Small intestine (tissue), 7 donors: ENCODE measurements around the gene PMM1. TPM values are rescaled to one million over a fixed set of nuclear protein-coding genes. Genes with fewer than 3 reads are reported as not detected.
"Not testable (repeated sequence)": the region's sequence is repeated elsewhere in the genome, so short reads cannot be mapped to it uniquely, and the experiment has no call there.

Experiments
- DNase-seq, 2 donors: peaks; one replicate each; pipeline versions ENCODE4 v3.0.0 to v3.0.0-alpha.2; 2013
- FAIRE-seq: peaks from 2 replicates; lab custom pipeline; 2012; peaks lifted over from hg19 to GRCh38; lab: Jason Lieb, UNC
- H3K27ac ChIP-seq, 3 donors: one replicate each; pipeline ENCODE4 v1.5.1; 2013; ENCODE audit warnings: low read length in 2 of 3, mild to moderate bottlenecking in 2 of 3, control low read depth in 1 of 3, inconsistent platforms in 1 of 3, low read depth in 1 of 3, moderate library complexity in 1 of 3
- H3K27me3 ChIP-seq, 3 donors: one replicate each; pipeline ENCODE4 v1.6.1; 2013; ENCODE audit warnings: low read length in 3 of 3, inconsistent platforms in 1 of 3; ENCODE audit not compliant: control insufficient read depth in 3 of 3, insufficient read depth in 3 of 3
- H3K36me3 ChIP-seq, 3 donors: one replicate each; pipeline ENCODE4 v1.6.1; 2013; ENCODE audit warnings: low read length in 3 of 3, inconsistent platforms in 1 of 3, low read depth in 1 of 3, mild to moderate bottlenecking in 1 of 3, moderate library complexity in 1 of 3; ENCODE audit not compliant: control insufficient read depth in 3 of 3, insufficient read depth in 2 of 3
- H3K4me1 ChIP-seq, 3 donors: one replicate each; pipeline ENCODE4 v1.6.1; 2013; ENCODE audit warnings: low read length in 2 of 3, inconsistent platforms in 1 of 3, low read depth in 1 of 3, mild to moderate bottlenecking in 1 of 3, moderate library complexity in 1 of 3; ENCODE audit not compliant: control insufficient read depth in 3 of 3, insufficient read depth in 2 of 3
- H3K4me3 ChIP-seq, 3 donors: one replicate each; pipeline ENCODE4 v1.5.1; 2013; ENCODE audit warnings: low read length in 3 of 3, control low read depth in 1 of 3, inconsistent platforms in 1 of 3, low read depth in 1 of 3, mild to moderate bottlenecking in 1 of 3, moderate library complexity in 1 of 3
- H3K9me3 ChIP-seq, 2 donors: one replicate each; pipeline ENCODE4 v1.6.1; 2013; ENCODE audit warnings: low read depth in 1 of 2, low read length in 1 of 2; ENCODE audit not compliant: control insufficient read depth in 2 of 2, insufficient read depth in 1 of 2
- whole genome bisulfite sequencing, 3 donors: extraction: QIAGEN DNeasy Blood & Tissue Kit; methylation state at CpG; one replicate each; pipeline ENCODE4 v1.1.7; 2013; 5-methylcytosine and 5-hydroxymethylcytosine counted together
- polyA plus RNA-seq, 4 donors: library from polyadenylated mRNA; stranded (reverse) in 3 of 4; unstranded in 1 of 4; fragments of 200-250 nt in 3 of 4; fragments of 120-200 nt in 1 of 4; gene quantifications; one replicate each; pipeline versions ENCODE4 v1.2.1 to v1.2.3, GENCODE V29; 2013
- donor health status: healthy with polysubstance abuse.
- donor health status: control.
- donor health status: control.
- donor health status: Bipolar disorder and iron deficiency.
- donor health status: healthy.

PMM1 gene
- polyA plus RNA-seq, 4 donors = 45.5 to 125 (median 90.4) TPM

DNA sequence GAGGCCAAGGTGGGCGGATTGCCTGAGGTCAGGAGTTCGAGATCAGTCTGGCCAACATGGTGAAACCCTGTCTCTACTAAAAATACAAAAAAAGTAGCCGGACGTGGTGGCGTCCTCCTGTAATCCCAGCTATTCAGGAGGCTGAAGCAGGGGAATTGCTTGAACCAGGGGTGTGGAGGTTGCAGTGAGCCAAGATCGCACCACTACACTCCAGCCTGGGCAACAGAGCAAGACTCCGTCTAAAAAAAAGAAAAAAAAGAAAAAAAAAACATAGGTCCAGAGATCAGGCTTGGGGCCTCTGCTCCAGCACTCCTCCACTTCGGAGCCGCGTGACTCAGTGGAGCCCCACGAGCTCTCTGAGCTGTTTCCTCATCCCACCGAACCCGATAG, 31.4 kb downstream of the PMM1 start:
- not testable (repeated sequence) for H3K4me1 ChIP-seq, FAIRE-seq, H3K27ac ChIP-seq, H3K4me3 ChIP-seq, H3K36me3 ChIP-seq, DNase-seq, H3K9me3 ChIP-seq
- peaks cover 0 to 28% (median 2%) of the 10 kb centered on the region in 3 donors for H3K27me3 ChIP-seq
- 91 to 94% (median 92%) methylated on average over 13 of the region's 13 CpGs for WGBS, 3 donors

DNA sequence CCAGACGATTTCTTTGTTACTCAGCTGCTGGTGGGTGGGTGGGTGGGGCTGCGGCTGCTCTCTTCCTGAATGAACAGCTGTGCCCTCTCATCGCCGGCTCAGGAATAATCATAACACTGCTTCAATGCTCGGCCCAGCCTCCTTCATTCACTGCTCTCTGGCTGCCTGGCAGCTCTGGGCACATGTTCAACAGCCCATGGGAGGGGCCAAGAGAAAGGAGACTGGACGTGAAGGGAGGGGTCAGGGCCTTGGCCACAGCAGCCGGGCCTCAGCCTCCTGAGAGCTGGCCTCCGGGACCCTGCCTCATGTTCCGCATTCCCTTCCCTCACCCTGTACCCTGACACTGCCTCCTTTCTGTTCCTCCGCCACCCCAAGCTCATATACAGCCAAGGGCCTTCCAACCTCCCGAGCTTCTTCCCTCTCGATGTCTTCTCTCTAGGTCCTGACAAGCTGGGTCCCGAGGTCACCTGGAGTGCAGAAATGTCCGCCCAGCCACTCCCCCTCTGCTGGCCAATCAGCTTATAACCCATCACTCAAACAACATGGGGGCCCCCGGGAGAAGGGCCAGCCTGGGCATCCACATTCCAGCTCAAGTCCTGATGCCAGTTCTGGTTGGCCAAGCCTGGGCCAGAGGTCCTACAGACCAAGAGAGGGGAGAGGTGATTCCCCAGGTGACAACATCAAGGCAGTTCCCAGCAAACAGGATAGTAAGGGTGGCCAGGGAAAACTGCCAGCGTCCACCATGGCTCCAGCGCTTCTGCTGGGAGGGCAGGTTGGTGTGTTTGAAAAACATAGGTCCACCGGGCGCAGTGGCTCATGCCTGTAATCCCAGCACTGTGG, 32.0 kb downstream of the PMM1 start:
- FAIRE-seq (no peak), DNase-seq (peak in 1 of 2 donors; percentile 37)
- peaks cover 0 to 22% (median 2%) of the 10 kb centered on the region in 3 donors for H3K27me3 ChIP-seq

DNA sequence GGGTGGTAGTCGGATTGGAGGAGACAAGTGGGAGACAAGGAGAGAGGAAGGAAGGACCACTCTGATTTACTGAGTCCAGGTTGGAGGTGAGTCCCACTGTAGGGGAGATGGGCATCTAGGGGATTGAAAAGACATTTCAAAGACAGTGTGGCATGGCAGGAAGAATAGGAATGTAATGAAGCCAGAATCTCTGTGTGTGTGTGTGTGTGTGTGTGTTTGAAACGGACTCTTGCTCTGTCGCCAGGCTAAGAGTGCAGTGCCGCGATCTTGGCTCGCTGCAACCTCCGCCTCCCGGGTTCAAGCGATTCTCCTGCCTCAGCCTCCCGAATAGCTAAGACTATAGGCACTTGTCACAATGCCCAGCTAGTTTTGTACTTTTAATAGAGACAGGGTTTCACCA, 33.1 kb downstream of the PMM1 start:
- Histone ChIP-seq H3K4me1 (peaks cover 0 to 9% (median 0%) of the 10 kb centered on the region in 3 donors), H3K36me3 (no peaks in the 10 kb centered on the region), H3K27me3 (peaks cover 0 to 19% (median 0%) of the 10 kb centered on the region in 3 donors), H3K9me3 (no peaks in the 10 kb centered on the region), H3K4me3 (no peak overlapping the region), H3K27ac (no peak overlapping the region)
- WGBS, 3 donors = 84 to 93% (median 87%) methylated on average over 10 of the region's 10 CpGs
- DNase-seq = no peak
- no peak for FAIRE-seq

More for the DNA sequence above, 32.0 kb downstream of the PMM1 start:
- peak overlapping the region in 2 of 3 donors; percentile 28 to 61 for H3K27ac ChIP-seq
- 45 to 64% (median 55%) methylated on average over 18 to 19 of the region's 19 CpGs for WGBS, 3 donors
- H3K4me1 ChIP-seq = peaks cover 0 to 9% (median 0%) of the 10 kb centered on the region in 3 donors
- no peaks in the 10 kb centered on the region for H3K36me3 ChIP-seq
- no peaks in the 10 kb centered on the region for H3K9me3 ChIP-seq
- no peak overlapping the region for H3K4me3 ChIP-seq

DNA sequence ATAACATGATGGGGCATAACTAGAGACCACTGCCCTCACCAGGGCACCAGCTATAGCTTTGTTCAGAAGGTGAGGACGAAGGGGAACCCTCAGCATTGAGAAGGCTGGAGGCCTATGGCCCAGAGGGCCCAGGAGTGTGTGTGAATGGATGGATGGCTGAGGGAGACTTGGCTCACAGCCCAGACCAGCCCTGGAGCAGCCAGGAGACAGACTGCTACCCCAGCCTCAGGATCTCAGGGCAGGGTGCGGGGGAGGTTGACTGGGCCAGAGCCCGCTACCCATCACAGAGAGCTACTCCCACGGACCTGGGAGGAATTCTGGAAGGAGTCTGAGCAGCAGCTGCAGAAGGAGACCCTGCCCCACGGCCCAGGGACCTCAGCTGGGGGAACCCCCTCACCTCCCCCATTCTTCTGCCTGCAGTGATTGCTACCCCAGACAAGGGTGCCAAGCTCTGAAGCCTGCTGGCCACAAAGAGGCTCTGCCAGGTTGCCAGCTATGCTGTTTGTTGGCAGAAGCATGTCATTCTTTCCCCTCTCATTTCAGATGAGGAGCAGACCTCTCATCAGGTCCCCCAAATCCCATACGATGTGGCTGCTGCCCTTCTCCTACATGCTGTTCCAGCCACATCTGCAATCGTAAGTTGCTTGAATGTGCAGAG, 34.2 kb downstream of the PMM1 start:
- no peak overlapping the region for H3K4me3 ChIP-seq
- H3K4me1 ChIP-seq = peaks cover 0 to 12% (median 0%) of the 10 kb centered on the region in 3 donors
- 78 to 84% (median 79%) methylated on average over 7 of the region's 7 CpGs for WGBS, 3 donors
- FAIRE-seq (no peak), DNase-seq (no peak)
- no peaks in the 10 kb centered on the region for H3K9me3 ChIP-seq
- H3K27ac ChIP-seq = no peak overlapping the region
- peaks cover 0 to 8% (median 0%) of the 10 kb centered on the region in 3 donors for H3K27me3 ChIP-seq
- no peaks in the 10 kb centered on the region for H3K36me3 ChIP-seq

DNA sequence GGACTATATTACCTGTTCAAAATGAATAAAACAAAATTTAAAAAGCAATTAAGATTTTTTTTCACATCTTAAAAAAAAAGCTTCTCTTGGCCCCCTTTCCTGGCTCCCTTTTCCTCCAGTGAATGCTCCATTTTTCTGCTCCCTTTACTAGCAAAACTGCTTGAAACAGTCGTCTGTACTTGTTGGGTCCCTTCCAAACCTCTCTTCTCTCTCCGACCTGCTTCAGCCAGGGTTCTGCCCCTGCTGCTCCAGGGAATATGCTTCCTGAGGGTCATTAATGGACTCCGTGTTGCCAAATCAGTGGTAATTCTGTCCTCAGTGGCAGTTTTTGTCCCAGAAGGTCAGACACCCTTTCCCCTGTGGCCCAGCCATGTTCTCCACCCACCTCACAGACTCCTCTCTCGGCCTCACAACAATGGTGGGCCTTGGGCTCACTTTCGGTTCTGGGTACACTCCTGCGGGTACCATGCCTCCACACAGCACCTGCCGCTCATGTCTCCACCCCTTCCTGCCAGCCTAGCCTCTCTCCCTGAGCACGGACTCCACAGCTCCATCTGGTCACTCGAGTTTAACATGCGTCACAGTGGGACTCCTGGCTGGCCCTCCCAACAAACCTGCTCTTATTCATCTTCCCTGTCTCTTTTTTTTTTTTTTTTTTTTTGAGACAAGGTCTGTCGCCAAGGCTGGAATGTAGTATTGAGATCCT, 37.6 kb downstream of the PMM1 start:
- Histone ChIP-seq H3K4me3 (no peak overlapping the region), H3K4me1 (peaks cover 0 to 3% (median 0%) of the 10 kb centered on the region in 3 donors), H3K9me3 (no peaks in the 10 kb centered on the region), H3K27ac (no peak overlapping the region), H3K27me3 (no peaks in the 10 kb centered on the region), H3K36me3 (no peaks in the 10 kb centered on the region)
- WGBS, 3 donors = 37 to 72% (median 56%) methylated on average over 9 to 11 of the region's 11 CpGs
- no peak for FAIRE-seq
- DNase-seq = no peak

DNA sequence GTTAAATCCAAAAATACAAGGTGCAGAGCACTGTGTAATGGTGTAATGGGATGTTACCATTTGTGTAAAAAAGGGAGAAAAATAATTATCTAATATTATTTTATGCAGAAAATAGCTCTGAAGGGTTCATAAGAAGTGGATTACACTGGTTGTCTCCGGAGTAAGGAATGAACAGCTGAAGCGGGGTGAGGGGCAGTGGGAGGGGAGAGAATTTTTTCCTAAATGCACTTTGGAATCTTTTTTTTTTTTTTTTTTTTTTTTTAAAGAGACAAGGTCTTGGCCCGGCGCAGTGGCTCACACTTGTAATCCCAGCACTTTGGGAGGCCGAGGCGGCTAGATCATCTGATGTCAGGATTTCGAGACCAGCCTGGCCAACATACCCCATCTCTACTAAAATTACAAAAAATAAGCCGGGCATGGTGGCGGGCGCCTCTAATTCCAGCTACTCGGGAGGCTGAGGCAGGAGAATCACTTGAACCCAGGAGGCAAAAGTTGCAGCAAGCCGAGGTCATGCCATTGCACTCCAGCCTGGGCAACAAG, 38.6 kb downstream of the PMM1 start:
- H3K9me3 ChIP-seq = no peaks in the 10 kb centered on the region
- no peak for FAIRE-seq
- H3K27ac ChIP-seq = no peak overlapping the region
- DNase-seq = no peak
- no peaks in the 10 kb centered on the region for H3K27me3 ChIP-seq
- H3K36me3 ChIP-seq = no peaks in the 10 kb centered on the region
- H3K4me3 ChIP-seq = no peak overlapping the region
- H3K4me1 ChIP-seq = peaks cover 0 to 3% (median 0%) of the 10 kb centered on the region in 3 donors
- 65 to 78% (median 67%) methylated on average over 12 of the region's 12 CpGs for WGBS, 3 donors

DNA sequence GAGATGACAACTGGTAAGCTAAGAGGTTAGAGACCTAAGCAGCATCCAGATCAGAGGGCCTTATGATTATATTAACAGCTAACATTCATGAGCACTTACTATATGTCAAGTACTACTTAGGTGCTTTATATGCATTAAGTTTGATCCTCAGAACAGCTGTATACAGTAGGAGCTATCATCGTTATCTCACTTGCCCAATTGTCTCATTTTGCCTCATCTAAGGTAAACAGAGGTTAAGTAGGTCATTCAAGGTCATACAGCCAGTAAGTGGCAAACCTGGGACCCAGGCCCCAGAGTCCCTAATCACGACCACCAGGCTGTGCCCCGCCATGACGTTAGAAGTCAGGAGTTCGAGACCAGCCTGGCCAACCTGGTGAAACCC, 40.8 kb downstream of the PMM1 start:
- no peaks in the 10 kb centered on the region for H3K9me3 ChIP-seq
- H3K27me3 ChIP-seq = no peaks in the 10 kb centered on the region
- DNase-seq (no peak), FAIRE-seq (no peak)
- WGBS, 3 donors = 87 to 90% (median 90%) methylated on average over 5 of the region's 5 CpGs
- no peaks in the 10 kb centered on the region for H3K36me3 ChIP-seq
- no peak overlapping the region for H3K27ac ChIP-seq
- H3K4me1 ChIP-seq = peaks cover 0 to 8% (median 0%) of the 10 kb centered on the region in 3 donors
- H3K4me3 ChIP-seq = no peak overlapping the region
